Small intestine (tissue), 7 donors: Measurements from ENCODE around the gene PHRF1. TPM values are rescaled to one million over a fixed set of nuclear protein-coding genes. Genes with fewer than 3 reads are reported as not detected.

Source experiments
- DNase-seq, 2 donors: peaks; one replicate each; pipeline versions ENCODE4 v3.0.0 to v3.0.0-alpha.2; 2013
- FAIRE-seq: peaks from 2 replicates; lab custom pipeline; 2012; peaks lifted over from hg19 to GRCh38; lab: Jason Lieb, UNC
- H3K27ac ChIP-seq, 3 donors: one replicate each; pipeline ENCODE4 v1.5.1; 2013; ENCODE audit warnings: low read length in 2 of 3, mild to moderate bottlenecking in 2 of 3, control low read depth in 1 of 3, inconsistent platforms in 1 of 3, low read depth in 1 of 3, moderate library complexity in 1 of 3
- H3K27me3 ChIP-seq, 3 donors: one replicate each; pipeline ENCODE4 v1.6.1; 2013; ENCODE audit warnings: low read length in 3 of 3, inconsistent platforms in 1 of 3; ENCODE audit not compliant: control insufficient read depth in 3 of 3, insufficient read depth in 3 of 3
- H3K36me3 ChIP-seq, 3 donors: one replicate each; pipeline ENCODE4 v1.6.1; 2013; ENCODE audit warnings: low read length in 3 of 3, inconsistent platforms in 1 of 3, low read depth in 1 of 3, mild to moderate bottlenecking in 1 of 3, moderate library complexity in 1 of 3; ENCODE audit not compliant: control insufficient read depth in 3 of 3, insufficient read depth in 2 of 3
- H3K4me1 ChIP-seq, 3 donors: one replicate each; pipeline ENCODE4 v1.6.1; 2013; ENCODE audit warnings: low read length in 2 of 3, inconsistent platforms in 1 of 3, low read depth in 1 of 3, mild to moderate bottlenecking in 1 of 3, moderate library complexity in 1 of 3; ENCODE audit not compliant: control insufficient read depth in 3 of 3, insufficient read depth in 2 of 3
- H3K4me3 ChIP-seq, 3 donors: one replicate each; pipeline ENCODE4 v1.5.1; 2013; ENCODE audit warnings: low read length in 3 of 3, control low read depth in 1 of 3, inconsistent platforms in 1 of 3, low read depth in 1 of 3, mild to moderate bottlenecking in 1 of 3, moderate library complexity in 1 of 3
- H3K9me3 ChIP-seq, 2 donors: one replicate each; pipeline ENCODE4 v1.6.1; 2013; ENCODE audit warnings: low read depth in 1 of 2, low read length in 1 of 2; ENCODE audit not compliant: control insufficient read depth in 2 of 2, insufficient read depth in 1 of 2
- WGBS, 3 donors: extraction: QIAGEN DNeasy Blood & Tissue Kit; methylation state at CpG; one replicate each; pipeline ENCODE4 v1.1.7; 2013; 5-methylcytosine and 5-hydroxymethylcytosine counted together
- polyA plus RNA-seq, 4 donors: library from polyadenylated mRNA; stranded (reverse) in 3 of 4; unstranded in 1 of 4; fragments of 200-250 nt in 3 of 4; fragments of 120-200 nt in 1 of 4; gene quantifications; one replicate each; pipeline versions ENCODE4 v1.2.1 to v1.2.3, GENCODE V29; 2013
- donor health status: healthy with polysubstance abuse.
- donor health status: control.
- donor health status: control.
- donor health status: Bipolar disorder and iron deficiency.
- donor health status: healthy.

The PHRF1 gene
- polyA plus RNA-seq, 4 donors = 14.6 to 43.3 (median 23.6) TPM

DNA sequence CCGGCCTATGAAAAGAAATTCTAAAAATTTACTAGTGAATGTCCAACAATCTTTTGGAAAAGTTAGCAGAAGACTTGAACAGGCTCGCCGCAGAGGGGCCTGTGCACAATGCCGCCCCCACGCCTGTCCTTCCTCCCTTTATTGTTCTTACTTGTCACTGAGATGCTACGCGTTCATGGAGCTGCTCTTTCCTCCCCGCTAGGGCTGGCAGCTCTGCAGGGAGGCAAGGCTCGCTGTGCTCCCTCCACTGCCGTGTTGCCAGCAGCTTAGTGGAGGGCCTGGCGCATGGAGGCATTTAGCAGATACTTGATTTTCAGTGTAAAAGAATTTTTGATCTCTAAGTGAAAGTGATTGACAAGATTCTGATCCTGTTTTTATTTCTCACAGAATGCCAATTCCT is 14.7 kb downstream of the PHRF1 start:
- H3K36me3 ChIP-seq = peaks cover 19 to 95% (median 43%) of the 10 kb centered on the region in 3 donors
- no peaks in the 10 kb centered on the region for H3K27me3 ChIP-seq
- 80 to 88% (median 87%) methylated on average over 11 of the region's 11 CpGs for WGBS, 3 donors
- peaks cover 0 to 20% (median 0%) of the 10 kb centered on the region in 3 donors for H3K4me1 ChIP-seq
- FAIRE-seq (no peak), DNase-seq (no peak)
- H3K27ac ChIP-seq = no peak overlapping the region
- H3K4me3 ChIP-seq = no peak overlapping the region
- no peaks in the 10 kb centered on the region for H3K9me3 ChIP-seq

GRCh38 chr11:592501-592900 is 16.2 kb downstream of the PHRF1 start:
- DNase-seq (no peak), FAIRE-seq (no peak)
- no peak overlapping the region for H3K27ac ChIP-seq
- H3K9me3 ChIP-seq = no peaks in the 10 kb centered on the region
- H3K4me3 ChIP-seq = no peak overlapping the region
- H3K4me1 ChIP-seq = peaks cover 0 to 10% (median 0%) of the 10 kb centered on the region in 3 donors
- H3K36me3 ChIP-seq = peaks cover 31 to 95% (median 47%) of the 10 kb centered on the region in 3 donors
- no peaks in the 10 kb centered on the region for H3K27me3 ChIP-seq
- WGBS, 3 donors = 97% methylated on average over 22 of the region's 22 CpGs

DNA sequence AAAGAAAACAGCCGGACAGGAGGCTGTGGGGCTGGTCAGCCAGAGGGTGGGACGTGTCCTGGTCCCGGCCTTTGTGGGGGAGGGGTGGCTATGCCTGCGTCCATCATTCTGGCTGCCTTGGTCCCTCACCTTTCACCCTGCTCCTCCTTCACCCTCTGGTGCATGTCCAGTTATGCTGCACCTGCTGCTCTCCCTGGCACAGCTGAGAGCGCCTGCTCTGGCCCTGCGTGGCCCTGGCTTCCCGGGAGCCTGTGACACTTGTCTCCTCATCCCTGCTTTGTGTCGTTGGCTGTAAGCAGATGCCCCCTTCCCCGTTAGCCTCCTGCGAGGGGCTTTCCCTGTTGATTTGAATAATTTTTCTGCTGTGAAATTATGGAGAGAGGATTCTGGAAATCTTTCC is 16.6 kb downstream of the PHRF1 start:
- no peak for DNase-seq
- H3K27me3 ChIP-seq = no peaks in the 10 kb centered on the region
- no peak overlapping the region for H3K4me3 ChIP-seq
- no peak for FAIRE-seq
- H3K9me3 ChIP-seq = no peaks in the 10 kb centered on the region
- H3K4me1 ChIP-seq = peaks cover 0 to 7% (median 0%) of the 10 kb centered on the region in 3 donors
- WGBS, 3 donors = 90 to 98% (median 91%) methylated on average over 10 of the region's 10 CpGs
- H3K36me3 ChIP-seq = peaks cover 32 to 97% (median 47%) of the 10 kb centered on the region in 3 donors
- H3K27ac ChIP-seq = no peak overlapping the region

- no peaks in the 10 kb centered on the region for H3K27me3 ChIP-seq
- H3K4me1 ChIP-seq = peaks cover 0 to 2% (median 0%) of the 10 kb centered on the region in 3 donors
- no peak overlapping the region for H3K27ac ChIP-seq
- no peak for DNase-seq
- FAIRE-seq = no peak
- no peaks in the 10 kb centered on the region for H3K9me3 ChIP-seq
- WGBS, 3 donors = 94 to 97% (median 97%) methylated on average over 18 to 21 of the region's 21 CpGs
- no peak overlapping the region for H3K4me3 ChIP-seq
- peaks cover 32 to 97% (median 49%) of the 10 kb centered on the region in 3 donors for H3K36me3 ChIP-seq
Measured at GRCh38 chr11:593347-593746, 17.1 kb downstream of the PHRF1 start.

GRCh38 chr11:595400-595799 is 19.1 kb downstream of the PHRF1 start:
- no peak for FAIRE-seq
- H3K4me3 ChIP-seq = no peak overlapping the region
- no peak overlapping the region for H3K27ac ChIP-seq
- peaks cover 44 to 97% (median 49%) of the 10 kb centered on the region in 3 donors for H3K36me3 ChIP-seq
- no peak for DNase-seq
- no peaks in the 10 kb centered on the region for H3K4me1 ChIP-seq
- WGBS, 3 donors = 91 to 93% (median 92%) methylated on average over 10 of the region's 10 CpGs
- H3K27me3 ChIP-seq = no peaks in the 10 kb centered on the region
- H3K9me3 ChIP-seq = no peaks in the 10 kb centered on the region

- Histone ChIP-seq H3K27me3 (no peaks in the 10 kb centered on the region), H3K9me3 (no peaks in the 10 kb centered on the region), H3K36me3 (peaks cover 43 to 95% (median 43%) of the 10 kb centered on the region in 3 donors), H3K27ac (no peak overlapping the region), H3K4me1 (no peaks in the 10 kb centered on the region), H3K4me3 (no peak overlapping the region)
- DNase-seq = no peak
- no peak for FAIRE-seq
- 81 to 85% (median 84%) methylated on average over 10 of the region's 10 CpGs for WGBS, 3 donors
Measured at GRCh38 chr11:596374-596773, 20.1 kb downstream of the PHRF1 start.

DNA sequence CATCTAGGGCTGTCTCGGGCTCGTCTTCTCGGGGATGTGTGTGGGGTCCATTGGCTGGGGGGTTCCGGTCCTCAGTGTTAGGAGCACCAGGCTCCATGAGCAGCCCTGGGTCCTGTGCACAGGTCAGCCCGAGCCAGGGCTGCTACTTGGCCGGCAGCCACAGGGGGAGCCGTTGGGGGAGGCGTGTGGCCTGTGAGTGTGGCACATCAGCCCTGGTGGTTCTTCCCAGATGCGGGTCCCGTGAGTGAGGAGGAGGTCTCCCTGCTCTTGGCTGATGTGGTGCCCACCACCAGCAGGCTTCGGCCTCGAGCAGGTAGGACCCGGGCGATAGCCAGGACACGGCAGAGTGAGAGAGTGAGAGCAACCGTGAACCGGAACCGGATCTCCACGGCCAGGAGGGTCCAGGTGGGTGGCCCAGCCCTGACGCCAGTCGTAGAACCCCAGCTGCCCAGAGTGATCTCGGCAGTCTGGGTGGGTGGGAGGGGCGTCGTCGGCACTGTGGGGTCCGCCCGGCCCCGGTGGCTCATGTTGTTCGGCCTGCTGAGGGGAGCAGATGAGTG is 21.0 kb downstream of the PHRF1 start:
- no peak overlapping the region for H3K27ac ChIP-seq
- no peak overlapping the region for H3K4me3 ChIP-seq
- peaks cover 45 to 96% (median 46%) of the 10 kb centered on the region in 3 donors for H3K36me3 ChIP-seq
- 92 to 96% (median 94%) methylated on average over 23 to 29 of the region's 29 CpGs for WGBS, 3 donors
- H3K4me1 ChIP-seq = no peaks in the 10 kb centered on the region
- no peak for FAIRE-seq
- H3K9me3 ChIP-seq = no peaks in the 10 kb centered on the region
- H3K27me3 ChIP-seq = no peaks in the 10 kb centered on the region
- no peak for DNase-seq

DNA sequence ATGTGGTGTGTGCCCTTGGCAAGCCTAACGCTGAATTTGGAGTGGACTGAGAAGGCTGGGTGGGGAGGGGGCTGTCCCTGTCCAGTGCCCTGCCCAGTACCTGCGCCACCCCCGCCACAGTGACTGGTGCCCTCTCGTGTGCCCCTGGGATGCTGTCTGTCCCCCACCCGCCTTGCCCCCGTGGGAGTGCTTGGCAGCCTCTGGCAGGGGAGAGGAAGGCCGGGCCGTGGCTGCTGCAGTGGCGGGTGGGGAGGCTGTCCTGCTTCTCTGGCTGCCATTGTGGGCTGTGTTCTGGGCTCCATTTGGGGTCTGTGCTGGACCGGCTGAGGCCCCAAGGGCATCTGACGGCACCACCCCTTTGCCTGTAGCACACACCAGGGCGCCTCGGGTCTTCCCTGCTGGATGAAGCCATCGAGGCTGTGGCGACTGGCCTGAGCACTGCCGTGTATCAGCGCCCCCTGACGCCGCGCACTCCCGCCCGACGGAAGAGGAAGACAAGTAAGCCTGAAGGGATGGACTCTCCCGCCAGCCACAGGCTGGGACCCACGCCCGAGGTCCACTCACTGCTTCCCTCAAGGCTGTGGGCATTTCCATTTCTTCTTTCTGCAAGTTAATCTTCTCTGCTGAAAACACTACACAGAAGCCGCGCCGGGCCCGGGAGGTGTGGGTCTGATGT is 21.9 kb downstream of the PHRF1 start:
- no peak for DNase-seq
- WGBS, 3 donors = 92 to 95% (median 92%) methylated on average over 29 to 30 of the region's 30 CpGs
- Histone ChIP-seq H3K36me3 (peaks cover 42 to 96% (median 44%) of the 10 kb centered on the region in 3 donors), H3K27ac (no peak overlapping the region), H3K4me3 (no peak overlapping the region), H3K4me1 (no peaks in the 10 kb centered on the region), H3K9me3 (no peaks in the 10 kb centered on the region), H3K27me3 (no peaks in the 10 kb centered on the region)
- no peak for FAIRE-seq
